Right lobe of liver (tissue), 6 donors: ENCODE data around the gene TUB. TPM values are rescaled to one million over a fixed set of nuclear protein-coding genes. Genes with fewer than 3 reads are reported as not detected.

ENCODE experiments used
- ATAC-seq, 4 donors: fragments of 200-7000 bp; cut with Tn5 transposase; one replicate each; pipeline ENCODE4 v1.9.1; 2020; ENCODE audit warnings: mild to moderate bottlenecking in 4 of 4, moderate library complexity in 4 of 4
- DNase-seq, 3 donors: peaks; one replicate each; pipeline ENCODE4 v3.0.0-alpha.2; 2020
- H3K27ac ChIP-seq, 3 donors: fragments of 200-600 bp; one replicate each; pipeline ENCODE4 v1.8.0; 2022
- H3K27me3 ChIP-seq, 2 donors: fragments of 200-600 bp; one replicate each; pipeline ENCODE4 v1.8.0; 2022
- H3K36me3 ChIP-seq, 4 donors: fragments of 200-600 bp; sonication (generic) in 1 of 4; one replicate each; pipeline versions ENCODE4 v1.5.1 to v1.8.0; 2017 to 2022; ENCODE audit warnings: control low read depth in 1 of 4
- H3K4me1 ChIP-seq, 4 donors: fragments of 200-600 bp; sonication (generic) in 1 of 4; one replicate each; pipeline versions ENCODE4 v1.5.1 to v1.8.0; 2017 to 2022; ENCODE audit warnings: control low read depth in 1 of 4
- H3K4me3 ChIP-seq, 3 donors: fragments of 200-600 bp; one replicate each; pipeline ENCODE4 v1.8.0; 2022
- H3K9me3 ChIP-seq, 4 donors: fragments of 200-600 bp; sonication (generic) in 1 of 4; one replicate each; pipeline versions ENCODE4 v1.5.1 to v1.8.0; 2017 to 2022; ENCODE audit warnings: control low read depth in 1 of 4
- POLR2A ChIP-seq: fragments of 450-650 bp; IDR thresholded peaks from one replicate; pipeline ENCODE4 v1.6.1; 2017; ENCODE audit warnings: antibody characterized with exemption, mild to moderate bottlenecking
- WGBS: methylation state at CpG from one replicate; pipeline ENCODE4 v1.1.6; 2018; ENCODE audit warnings: low coverage, low lambda C conversion rate; ENCODE audit not compliant: insufficient coverage; ENCODE audit errors: missing lambda C conversion rate; 5-methylcytosine and 5-hydroxymethylcytosine counted together
- intact Hi-C, 2 donors: fragments of 100-400 bp; cut with DNase I; formaldehyde crosslinking; loops; one replicate each; pipeline versions ENCODE4 v1.11.2 to v1.14.1; 2022
- total RNA-seq, 6 experiments: library from RNA; depleted of rRNA in 2 of 6; stranded (reverse); fragments of >200 nt in 2 of 6; fragmentation: NEBNext Ultra II Directional in 3 of 6; extraction: Animal tissue kit (Norgen Biotek cat#: 25700) in 3 of 6; gene quantifications; one replicate each; pipeline versions ENCODE4 v1.1.0 to v1.2.4, GENCODE V29; 2016 to 2023
- TF ChIP-seq, protein P1 (sequence below), 4 donors: fragments of 200-600 bp in 3 of 4; fragments of 450-650 bp in 1 of 4; IDR thresholded peaks; one replicate each; pipeline versions ENCODE4 v1.5.1 to v1.8.0; 2016 to 2022; ENCODE audit warnings: antibody characterized with exemption in 4 of 4, mild to moderate bottlenecking in 2 of 4
- donor health status: DM: no; HTN: yes; CAD: no.
- donor health status: DM: no; HTN: no; CAD: no.
- donor health status: DM: no; HTN: no; CAD: no.
- donor health status: DM: no; HTN: yes; CAD: no.
- donor health status: DM: no; HTN: yes; CAD: no.

The TUB gene
- total RNA-seq, 6 experiments from 2014 or later = 0.42 to 3.1 (median 0.89) TPM

DNA sequence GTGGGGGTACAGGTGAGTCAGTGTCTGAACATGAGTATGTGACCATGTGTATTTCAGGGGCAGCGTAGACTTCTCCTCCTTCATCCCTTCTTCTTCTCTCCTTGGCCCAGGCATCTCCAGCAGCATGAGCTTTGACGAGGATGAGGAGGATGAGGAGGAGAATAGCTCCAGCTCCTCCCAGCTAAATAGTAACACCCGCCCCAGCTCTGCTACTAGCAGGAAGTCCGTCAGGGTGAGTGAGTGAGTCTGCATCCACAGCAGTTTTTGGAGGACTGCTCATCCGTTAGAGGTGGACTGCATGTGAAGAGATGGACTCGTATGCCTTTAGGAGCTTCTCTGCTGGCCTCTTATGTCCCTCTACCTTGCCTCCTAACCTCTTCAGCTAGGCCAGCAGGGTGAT lies 15.6 kb downstream of the TUB start:
- Histone ChIP-seq H3K4me1 (no peaks in the 10 kb centered on the region), H3K27me3 (no peaks in the 10 kb centered on the region), H3K36me3 (no peaks in the 10 kb centered on the region), H3K9me3 (no peaks in the 10 kb centered on the region), H3K4me3 (no peak overlapping the region), H3K27ac (no peak overlapping the region)
- intact Hi-C loops = loop anchor here (5.0 kb wide), 2 partner anchors 64 to 89 kb away; no protein-coding TSS in a partner anchor
- TF ChIP-seq, protein P1, sequence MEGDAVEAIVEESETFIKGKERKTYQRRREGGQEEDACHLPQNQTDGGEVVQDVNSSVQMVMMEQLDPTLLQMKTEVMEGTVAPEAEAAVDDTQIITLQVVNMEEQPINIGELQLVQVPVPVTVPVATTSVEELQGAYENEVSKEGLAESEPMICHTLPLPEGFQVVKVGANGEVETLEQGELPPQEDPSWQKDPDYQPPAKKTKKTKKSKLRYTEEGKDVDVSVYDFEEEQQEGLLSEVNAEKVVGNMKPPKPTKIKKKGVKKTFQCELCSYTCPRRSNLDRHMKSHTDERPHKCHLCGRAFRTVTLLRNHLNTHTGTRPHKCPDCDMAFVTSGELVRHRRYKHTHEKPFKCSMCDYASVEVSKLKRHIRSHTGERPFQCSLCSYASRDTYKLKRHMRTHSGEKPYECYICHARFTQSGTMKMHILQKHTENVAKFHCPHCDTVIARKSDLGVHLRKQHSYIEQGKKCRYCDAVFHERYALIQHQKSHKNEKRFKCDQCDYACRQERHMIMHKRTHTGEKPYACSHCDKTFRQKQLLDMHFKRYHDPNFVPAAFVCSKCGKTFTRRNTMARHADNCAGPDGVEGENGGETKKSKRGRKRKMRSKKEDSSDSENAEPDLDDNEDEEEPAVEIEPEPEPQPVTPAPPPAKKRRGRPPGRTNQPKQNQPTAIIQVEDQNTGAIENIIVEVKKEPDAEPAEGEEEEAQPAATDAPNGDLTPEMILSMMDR (IDR thresholded peaks at IDR 0.05) = no peak
- no peak for TF ChIP-seq POLR2A
- peak in 1 of 3 donors; percentile 13 for DNase-seq
- whole genome bisulfite sequencing = 71% methylated on average over 6 of the region's 6 CpGs
- no peak for ATAC-seq

DNA sequence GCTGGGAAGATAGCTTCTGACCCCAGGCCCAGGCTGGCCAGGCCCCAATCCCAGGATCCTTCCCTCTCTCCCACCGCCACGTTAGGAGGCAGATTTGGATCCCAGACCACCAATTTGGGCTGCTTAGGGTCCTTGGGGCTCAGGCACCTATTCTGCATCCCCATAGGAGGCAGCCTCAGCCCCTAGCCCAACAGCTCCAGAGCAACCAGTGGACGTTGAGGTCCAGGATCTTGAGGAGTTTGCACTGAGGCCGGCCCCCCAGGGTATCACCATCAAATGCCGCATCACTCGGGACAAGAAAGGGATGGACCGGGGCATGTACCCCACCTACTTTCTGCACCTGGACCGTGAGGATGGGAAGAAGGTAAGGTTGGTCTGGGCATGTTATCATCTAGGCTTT lies 16.1 kb downstream of the TUB start:
- no peak for ATAC-seq
- Histone ChIP-seq H3K4me1 (no peaks in the 10 kb centered on the region), H3K36me3 (no peaks in the 10 kb centered on the region), H3K4me3 (no peak overlapping the region), H3K27ac (no peak overlapping the region), H3K27me3 (no peaks in the 10 kb centered on the region), H3K9me3 (no peaks in the 10 kb centered on the region)
- peak in 1 of 3 donors; percentile 28 for DNase-seq
- TF ChIP-seq POLR2A = no peak
- TF ChIP-seq, protein P1 (IDR thresholded peaks at IDR 0.05) = no peak
- WGBS = 77% methylated on average over 6 of the region's 8 CpGs
- intact Hi-C loops = loop anchor here (5.0 kb wide), 2 partner anchors 65 to 90 kb away; no protein-coding TSS in a partner anchor

DNA sequence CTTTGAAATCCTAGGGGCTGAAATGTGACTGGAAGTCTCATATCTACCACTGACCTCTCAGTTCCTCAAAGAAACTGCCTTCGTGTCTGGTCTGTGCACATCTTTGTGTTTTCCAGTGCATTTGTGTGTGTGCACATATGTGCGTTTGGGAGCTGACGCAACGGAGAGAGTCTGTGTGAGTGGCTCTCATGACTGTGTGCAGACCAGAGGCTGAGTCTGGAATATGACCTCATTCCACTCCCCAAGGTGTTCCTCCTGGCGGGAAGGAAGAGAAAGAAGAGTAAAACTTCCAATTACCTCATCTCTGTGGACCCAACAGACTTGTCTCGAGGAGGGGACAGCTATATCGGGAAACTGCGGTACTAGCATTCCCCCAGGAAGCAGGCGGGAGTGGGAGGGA lies 16.5 kb downstream of the TUB start:
- TF ChIP-seq, protein P1 (IDR thresholded peaks at IDR 0.05) = no peak
- TF ChIP-seq POLR2A = no peak
- no peak for ATAC-seq
- H3K4me1 ChIP-seq = no peaks in the 10 kb centered on the region
- no peaks in the 10 kb centered on the region for H3K36me3 ChIP-seq
- DNase-seq = no peak
- H3K4me3 ChIP-seq = no peak overlapping the region
- intact Hi-C loops = loop anchor here (5.0 kb wide), 2 partner anchors 65 to 90 kb away; no protein-coding TSS in a partner anchor
- WGBS = 80% methylated on average over 5 of the region's 9 CpGs
- H3K27me3 ChIP-seq = no peaks in the 10 kb centered on the region
- no peaks in the 10 kb centered on the region for H3K9me3 ChIP-seq
- H3K27ac ChIP-seq = no peak overlapping the region

DNA sequence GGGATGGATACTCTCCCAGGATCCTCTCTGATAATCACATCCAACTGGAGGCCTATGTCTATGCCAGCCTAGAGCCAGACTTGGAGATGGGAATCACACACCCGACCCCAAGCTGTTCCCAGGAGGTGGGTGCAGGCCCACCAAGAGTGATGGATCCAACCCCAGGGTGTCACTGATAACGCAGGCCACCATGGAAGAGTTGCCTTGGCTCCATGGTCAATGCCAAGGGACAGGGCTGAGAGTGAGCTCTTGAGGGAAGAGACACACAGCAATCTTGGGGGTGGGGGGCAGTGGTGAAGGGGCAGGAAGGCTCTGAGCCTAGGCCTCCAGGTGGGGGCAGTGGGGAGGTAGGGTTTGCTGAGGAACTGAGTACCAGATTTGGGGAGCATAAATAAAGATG lies 16.9 kb downstream of the TUB start:
- no peak for ATAC-seq
- Histone ChIP-seq H3K36me3 (no peaks in the 10 kb centered on the region), H3K9me3 (no peaks in the 10 kb centered on the region), H3K27ac (no peak overlapping the region), H3K27me3 (no peaks in the 10 kb centered on the region), H3K4me1 (no peaks in the 10 kb centered on the region), H3K4me3 (no peak overlapping the region)
- TF ChIP-seq POLR2A = no peak
- TF ChIP-seq, protein P1 (IDR thresholded peaks at IDR 0.05) = no peak
- 100% methylated on average over 1 of the region's 2 CpGs for WGBS
- intact Hi-C loops = loop anchor here (5.0 kb wide), 2 partner anchors 66 to 91 kb away; no protein-coding TSS in a partner anchor
- peak in 1 of 3 donors; percentile 26 for DNase-seq
